OCI-LY3 (cell line): ENCODE results near the gene STAT3.
"Not testable (repeated sequence)": the region's sequence is repeated elsewhere in the genome, so short reads cannot be mapped to it uniquely, and the experiment has no call there.

Experiments used
- H2AFZ ChIP-seq: fragments of 200-600, 300-600 bp; shearing (Covaris generic); 2 replicates; pipeline ENCODE4 v1.6.0; 2014; ENCODE audit warnings: antibody characterized with exemption, low read depth, low read length
- H3K27ac ChIP-seq: fragments of 200-600, 300-600 bp; sonication (generic); 2 replicates; pipeline ENCODE4 v1.5.1; 2014; ENCODE audit warnings: mild to moderate bottlenecking, low read length, moderate library complexity, mixed read lengths
- H3K27me3 ChIP-seq: fragments of 200-600, 300-600 bp; sonication (generic); 2 replicates; pipeline ENCODE4 v1.6.1; 2014; ENCODE audit warnings: low read depth, low read length, mixed read lengths
- H3K36me3 ChIP-seq: fragments of 200-600, 300-600 bp; sonication (generic); replicated peaks from 2 replicates; pipeline ENCODE3; 2014; ENCODE audit warnings: low read depth, low read length, mixed read lengths
- H3K4me1 ChIP-seq: fragments of 300-600, 200-600 bp; sonication (generic); 2 replicates; pipeline ENCODE4 v1.6.1; 2014; ENCODE audit warnings: low read length, mixed read lengths
- H3K4me2 ChIP-seq: fragments of 200-600, 300-600 bp; sonication (generic); 2 replicates; pipeline ENCODE4 v1.6.1; 2014; ENCODE audit warnings: low read length, mixed read lengths
- H3K4me3 ChIP-seq: fragments of 300-600, 200-600 bp; sonication (generic); 2 replicates; pipeline ENCODE4 v1.5.1; 2014; ENCODE audit warnings: antibody characterized with exemption, mild to moderate bottlenecking, low read length, moderate library complexity
- H3K79me2 ChIP-seq: fragments of 300-600, 200-600 bp; shearing (Covaris generic); 2 replicates; pipeline ENCODE4 v1.6.1; 2014; ENCODE audit warnings: mild to moderate bottlenecking, low read length, mixed read lengths
- H3K9ac ChIP-seq: fragments of 300-600, 200-600 bp; shearing (Covaris generic); 2 replicates; pipeline ENCODE4 v1.6.0; 2014; ENCODE audit warnings: mild to moderate bottlenecking, low read length, moderate library complexity
- H3K9me3 ChIP-seq: fragments of 200-600, 300-600 bp; shearing (Covaris generic); 2 replicates; pipeline ENCODE4 v1.6.1; 2014; ENCODE audit warnings: low read length, mixed read lengths; ENCODE audit not compliant: insufficient read depth
- H4K20me1 ChIP-seq: fragments of 200-600, 300-600 bp; sonication (generic); 2 replicates; pipeline ENCODE4 v1.6.1; 2016; ENCODE audit warnings: low read length, mixed read lengths; ENCODE audit not compliant: insufficient read depth
- EZH2phosphoT487 ChIP-seq: fragments of 200-600 bp; shearing (Covaris generic); IDR thresholded peaks from 2 replicates; pipeline ENCODE4 v1.6.1; 2018; ENCODE audit warnings: antibody characterized with exemption, mixed run types, low read depth
- TF ChIP-seq, protein P1 (sequence below): fragments of 200-600, 300-600 bp; sonication (generic); IDR thresholded peaks from 2 replicates; pipeline ENCODE4 v1.5.1; 2014; ENCODE audit warnings: antibody characterized with exemption, low read length, low read depth

STAT3 gene

DNA sequence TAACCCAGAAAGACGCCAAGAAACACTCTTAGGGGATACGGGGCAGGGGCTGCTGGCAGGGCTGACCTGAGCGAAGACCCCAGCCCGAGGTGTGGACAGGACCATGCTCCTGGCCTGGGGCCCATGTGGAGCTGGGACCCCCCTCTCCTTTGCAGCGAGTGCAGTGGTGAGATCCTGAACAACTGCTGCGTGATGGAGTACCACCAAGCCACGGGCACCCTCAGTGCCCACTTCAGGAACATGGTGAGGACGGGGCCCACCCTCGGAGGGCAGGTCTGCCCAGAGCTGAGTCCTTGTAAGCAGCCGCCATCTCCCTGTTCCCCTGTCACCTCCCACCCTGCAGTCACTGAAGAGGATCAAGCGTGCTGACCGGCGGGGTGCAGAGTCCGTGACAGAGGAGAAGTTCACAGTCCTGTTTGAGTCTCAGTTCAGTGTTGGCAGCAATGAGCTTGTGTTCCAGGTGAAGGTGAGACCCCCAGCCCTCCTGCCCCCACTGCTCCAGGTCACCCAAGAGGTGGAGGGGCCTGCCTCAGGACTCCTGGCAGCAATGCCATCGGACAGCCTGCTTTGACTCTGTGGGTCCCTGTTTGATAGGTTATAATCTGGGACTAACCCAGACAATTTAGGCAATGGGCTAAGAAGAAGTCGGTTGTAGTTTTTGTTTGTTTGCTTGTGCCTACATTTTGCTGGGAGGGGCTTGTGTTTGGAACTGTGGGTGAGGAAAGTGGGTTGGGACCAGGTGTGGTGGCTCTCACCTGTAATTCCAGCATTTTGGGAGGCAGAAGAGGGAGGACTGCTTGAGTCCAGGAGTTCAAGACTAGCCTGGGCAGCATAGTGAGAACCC is 83.8 kb downstream of the STAT3 start:
- H3K4me2 ChIP-seq, result no peak overlapping the region
- H3K9me3 ChIP-seq, result no peaks in the 10 kb centered on the region
- no peak overlapping the region for H3K4me3 ChIP-seq
- peaks cover 5% of the 10 kb centered on the region; the same call in 1 of the 2 replicates for H3K4me1 ChIP-seq
- TF ChIP-seq, protein P1, sequence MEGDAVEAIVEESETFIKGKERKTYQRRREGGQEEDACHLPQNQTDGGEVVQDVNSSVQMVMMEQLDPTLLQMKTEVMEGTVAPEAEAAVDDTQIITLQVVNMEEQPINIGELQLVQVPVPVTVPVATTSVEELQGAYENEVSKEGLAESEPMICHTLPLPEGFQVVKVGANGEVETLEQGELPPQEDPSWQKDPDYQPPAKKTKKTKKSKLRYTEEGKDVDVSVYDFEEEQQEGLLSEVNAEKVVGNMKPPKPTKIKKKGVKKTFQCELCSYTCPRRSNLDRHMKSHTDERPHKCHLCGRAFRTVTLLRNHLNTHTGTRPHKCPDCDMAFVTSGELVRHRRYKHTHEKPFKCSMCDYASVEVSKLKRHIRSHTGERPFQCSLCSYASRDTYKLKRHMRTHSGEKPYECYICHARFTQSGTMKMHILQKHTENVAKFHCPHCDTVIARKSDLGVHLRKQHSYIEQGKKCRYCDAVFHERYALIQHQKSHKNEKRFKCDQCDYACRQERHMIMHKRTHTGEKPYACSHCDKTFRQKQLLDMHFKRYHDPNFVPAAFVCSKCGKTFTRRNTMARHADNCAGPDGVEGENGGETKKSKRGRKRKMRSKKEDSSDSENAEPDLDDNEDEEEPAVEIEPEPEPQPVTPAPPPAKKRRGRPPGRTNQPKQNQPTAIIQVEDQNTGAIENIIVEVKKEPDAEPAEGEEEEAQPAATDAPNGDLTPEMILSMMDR, result no peak
- no peak for TF ChIP-seq EZH2phosphoT487
- H3K79me2 ChIP-seq, result no peaks in the 10 kb centered on the region
- H3K9ac ChIP-seq, result no peak overlapping the region
- no peak overlapping the region for H2AFZ ChIP-seq
- no peaks in the 10 kb centered on the region for H3K27me3 ChIP-seq
- H3K36me3 ChIP-seq, result peaks cover 48% of the 10 kb centered on the region
- no peak overlapping the region for H3K27ac ChIP-seq
- no peaks in the 10 kb centered on the region for H4K20me1 ChIP-seq

DNA sequence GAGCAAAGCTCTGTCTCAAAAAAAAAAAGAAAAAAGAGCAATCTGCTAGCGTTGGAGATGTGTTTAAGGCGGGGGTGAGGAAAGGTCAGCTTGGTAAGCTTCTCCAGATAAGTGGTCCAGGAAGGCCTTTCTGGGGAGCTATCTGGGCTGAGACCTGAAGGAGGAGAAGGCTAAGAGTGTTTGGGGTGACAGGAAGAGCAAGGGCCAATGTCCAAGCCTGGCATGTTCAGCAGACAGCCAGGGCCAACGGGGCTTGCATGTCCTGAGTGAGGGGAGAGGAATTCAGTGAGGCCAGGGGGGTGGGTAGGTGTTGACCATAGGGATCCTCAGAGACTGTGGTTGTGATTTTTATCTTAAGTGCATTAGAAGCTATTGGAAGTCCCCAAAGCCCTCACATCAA is 84.5 kb downstream of the STAT3 start:
- H3K4me2 ChIP-seq, result no peak overlapping the region
- no peaks in the 10 kb centered on the region for H3K27me3 ChIP-seq
- no peak overlapping the region for H3K27ac ChIP-seq
- H2AFZ ChIP-seq, result no peak overlapping the region
- no peak overlapping the region for H3K4me3 ChIP-seq
- H3K79me2 ChIP-seq, result no peaks in the 10 kb centered on the region
- no peak overlapping the region for H3K9ac ChIP-seq
- TF ChIP-seq EZH2phosphoT487, result no peak
- TF ChIP-seq, protein P1, result no peak
- peaks cover 44% of the 10 kb centered on the region for H3K36me3 ChIP-seq
- no peaks in the 10 kb centered on the region for H4K20me1 ChIP-seq
- peaks cover 3% of the 10 kb centered on the region; the same call in 1 of the 2 replicates for H3K4me1 ChIP-seq
- no peaks in the 10 kb centered on the region for H3K9me3 ChIP-seq

DNA sequence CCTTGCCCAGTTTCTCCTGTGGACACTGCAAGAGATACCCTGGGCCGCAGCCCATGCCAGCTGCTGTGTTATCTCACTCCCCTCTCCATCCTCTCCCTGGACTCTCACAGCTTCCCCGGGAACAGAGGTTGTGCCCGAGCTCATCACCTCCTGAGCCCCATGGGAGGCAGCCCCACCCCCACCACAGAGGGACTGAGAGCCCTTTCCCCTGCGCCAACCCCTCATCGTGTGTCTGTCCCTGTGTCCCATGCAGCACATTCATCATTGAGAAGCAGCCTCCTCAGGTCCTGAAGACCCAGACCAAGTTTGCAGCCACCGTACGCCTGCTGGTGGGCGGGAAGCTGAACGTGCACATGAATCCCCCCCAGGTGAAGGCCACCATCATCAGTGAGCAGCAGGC is 87.2 kb downstream of the STAT3 start:
- no peak overlapping the region for H3K9ac ChIP-seq
- H3K27ac ChIP-seq, result no peak overlapping the region
- H3K4me1 ChIP-seq, result no peaks in the 10 kb centered on the region
- no peak for TF ChIP-seq EZH2phosphoT487
- TF ChIP-seq, protein P1, result no peak
- no peak overlapping the region for H3K4me3 ChIP-seq
- no peak overlapping the region for H2AFZ ChIP-seq
- H3K4me2 ChIP-seq, result no peak overlapping the region
- H3K27me3 ChIP-seq, result no peaks in the 10 kb centered on the region
- no peaks in the 10 kb centered on the region for H3K79me2 ChIP-seq
- H3K9me3 ChIP-seq, result no peaks in the 10 kb centered on the region
- H4K20me1 ChIP-seq, result peaks cover 2% of the 10 kb centered on the region; the same call in 1 of the 2 replicates
- H3K36me3 ChIP-seq, result peaks cover 33% of the 10 kb centered on the region

DNA sequence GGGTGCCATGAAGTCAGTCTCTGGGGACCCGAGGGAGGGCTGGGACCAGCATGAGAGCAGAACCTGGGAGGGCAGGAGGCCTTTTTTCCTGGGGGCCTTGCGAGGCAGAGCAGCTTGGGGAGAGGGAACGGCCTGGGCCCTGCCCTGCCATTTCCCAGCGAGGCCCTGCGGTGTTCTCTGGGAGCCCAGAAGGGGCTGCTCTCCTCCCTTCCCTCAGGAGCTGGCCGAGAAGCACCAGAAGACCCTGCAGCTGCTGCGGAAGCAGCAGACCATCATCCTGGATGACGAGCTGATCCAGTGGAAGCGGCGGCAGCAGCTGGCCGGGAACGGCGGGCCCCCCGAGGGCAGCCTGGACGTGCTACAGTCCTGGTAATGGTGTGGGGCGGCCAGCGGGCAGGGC is 88.3 kb downstream of the STAT3 start:
- H3K27me3 ChIP-seq, H3K4me3 ChIP-seq, H3K79me2 ChIP-seq, H3K4me1 ChIP-seq, H3K9me3 ChIP-seq, H3K27ac ChIP-seq, H4K20me1 ChIP-seq, H3K9ac ChIP-seq, H2AFZ ChIP-seq, H3K4me2 ChIP-seq: not testable (repeated sequence)
- H3K36me3 ChIP-seq, result peaks cover 39% of the 10 kb centered on the region

DNA sequence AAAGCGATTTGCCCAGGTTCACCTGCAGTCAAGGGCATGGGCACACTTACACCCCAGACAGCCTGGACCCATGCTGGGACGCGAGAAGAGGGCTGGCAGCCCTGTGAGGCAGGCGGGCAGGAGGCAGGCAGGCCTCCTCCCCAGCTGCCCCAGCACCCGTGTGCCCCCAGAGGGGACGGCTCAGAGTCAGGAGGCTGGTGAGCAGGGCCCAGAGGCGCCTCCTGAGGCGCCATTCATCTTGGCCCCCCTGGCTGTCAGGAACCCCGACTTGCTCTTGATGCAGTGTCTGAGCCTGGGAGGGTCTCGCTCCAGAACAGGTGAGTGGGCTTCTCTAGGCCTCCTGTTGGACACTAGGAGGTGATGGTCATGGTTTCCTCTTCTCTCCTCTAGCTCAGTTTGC is 88.9 kb downstream of the STAT3 start:
- not testable (repeated sequence) for H3K4me3 ChIP-seq, H4K20me1 ChIP-seq, H2AFZ ChIP-seq, H3K79me2 ChIP-seq, H3K4me2 ChIP-seq, H3K27ac ChIP-seq, H3K27me3 ChIP-seq, H3K4me1 ChIP-seq, H3K9me3 ChIP-seq, H3K9ac ChIP-seq
- H3K36me3 ChIP-seq, result peaks cover 39% of the 10 kb centered on the region

DNA sequence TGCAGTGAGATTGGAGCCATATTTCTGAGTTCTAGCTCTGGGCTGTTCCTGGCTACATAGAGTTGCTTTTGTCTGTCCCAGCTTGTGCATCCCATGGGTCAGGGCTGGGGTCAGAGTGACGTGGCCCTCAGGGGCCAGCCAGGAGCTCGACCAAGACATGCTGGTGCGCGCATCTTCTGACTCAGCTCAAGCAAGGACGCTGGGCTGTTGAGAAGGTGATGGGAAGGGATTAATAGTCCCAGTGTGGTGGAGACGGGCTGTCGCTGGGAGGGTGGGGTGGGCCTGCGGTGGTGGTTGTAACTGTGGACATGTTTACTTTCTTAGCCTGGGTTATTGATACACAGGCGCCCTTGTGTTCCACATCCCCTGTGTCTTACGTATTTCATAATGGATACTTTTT is 90.5 kb downstream of the STAT3 start:
- H3K36me3 ChIP-seq, result peaks cover 40% of the 10 kb centered on the region
- H3K4me1 ChIP-seq, H3K4me2 ChIP-seq, H3K79me2 ChIP-seq, H3K27ac ChIP-seq, H3K27me3 ChIP-seq, H2AFZ ChIP-seq, H3K9ac ChIP-seq, H3K9me3 ChIP-seq, H4K20me1 ChIP-seq, H3K4me3 ChIP-seq: not testable (repeated sequence)
